GM15510 (cell line): Measurements from ENCODE around the gene SETD1B.

Experiments used
- POLR2A ChIP-seq: IDR thresholded peaks from 3 replicates; pipeline ENCODE4 v1.6.1; 2011; ENCODE audit warnings: borderline replicate concordance; ENCODE audit not compliant: insufficient read length; ENCODE audit errors: extremely low read depth

SETD1B gene

GRCh38 chr12:121799156-121799841 is 4.5 kb upstream of the SETD1B start:
- no peak for TF ChIP-seq POLR2A

DNA sequence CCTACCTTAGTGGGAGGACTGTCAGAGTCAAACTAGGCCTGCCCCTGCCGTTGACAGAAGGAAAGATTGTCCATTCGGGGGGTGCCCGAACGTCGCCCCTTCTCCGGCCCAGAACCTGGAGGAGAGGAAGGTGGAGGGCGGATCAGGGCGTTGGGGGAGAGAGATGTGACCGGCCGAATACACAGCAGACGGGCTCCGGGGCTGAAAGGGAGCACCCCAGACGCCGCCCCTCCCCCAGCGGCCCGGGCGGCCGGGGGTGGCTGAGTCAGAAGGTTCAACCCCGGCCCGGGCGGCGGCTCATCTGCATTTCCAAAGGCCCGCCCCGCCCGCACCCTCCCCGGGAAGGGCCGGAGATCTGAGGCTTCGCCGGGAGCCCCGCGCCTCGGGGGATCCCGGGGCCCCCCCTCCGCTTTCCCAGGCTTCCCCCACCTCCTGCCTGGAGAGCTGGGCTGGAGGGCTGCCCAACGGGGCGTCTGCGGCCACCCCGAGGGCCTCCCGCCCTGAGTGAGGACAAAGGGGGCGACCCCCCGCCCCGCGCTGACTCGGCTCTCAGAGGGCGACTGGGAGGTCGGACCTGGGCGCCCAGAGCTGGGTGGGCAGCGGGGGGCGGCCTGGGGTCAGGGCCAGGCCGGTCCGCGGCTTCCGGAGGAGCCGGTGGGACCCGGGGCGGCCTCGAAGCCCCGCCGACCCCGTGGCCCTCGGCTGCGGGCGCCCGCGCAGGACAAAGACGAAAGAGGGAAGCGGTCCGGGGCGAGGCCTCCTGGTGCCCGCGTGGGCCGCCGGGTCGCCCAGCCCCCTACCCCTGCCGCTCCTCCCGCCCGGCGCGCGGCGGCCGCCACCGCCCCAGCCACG is 3.7 kb upstream of the SETD1B start:
- peak; percentile 36 for TF ChIP-seq POLR2A

DNA sequence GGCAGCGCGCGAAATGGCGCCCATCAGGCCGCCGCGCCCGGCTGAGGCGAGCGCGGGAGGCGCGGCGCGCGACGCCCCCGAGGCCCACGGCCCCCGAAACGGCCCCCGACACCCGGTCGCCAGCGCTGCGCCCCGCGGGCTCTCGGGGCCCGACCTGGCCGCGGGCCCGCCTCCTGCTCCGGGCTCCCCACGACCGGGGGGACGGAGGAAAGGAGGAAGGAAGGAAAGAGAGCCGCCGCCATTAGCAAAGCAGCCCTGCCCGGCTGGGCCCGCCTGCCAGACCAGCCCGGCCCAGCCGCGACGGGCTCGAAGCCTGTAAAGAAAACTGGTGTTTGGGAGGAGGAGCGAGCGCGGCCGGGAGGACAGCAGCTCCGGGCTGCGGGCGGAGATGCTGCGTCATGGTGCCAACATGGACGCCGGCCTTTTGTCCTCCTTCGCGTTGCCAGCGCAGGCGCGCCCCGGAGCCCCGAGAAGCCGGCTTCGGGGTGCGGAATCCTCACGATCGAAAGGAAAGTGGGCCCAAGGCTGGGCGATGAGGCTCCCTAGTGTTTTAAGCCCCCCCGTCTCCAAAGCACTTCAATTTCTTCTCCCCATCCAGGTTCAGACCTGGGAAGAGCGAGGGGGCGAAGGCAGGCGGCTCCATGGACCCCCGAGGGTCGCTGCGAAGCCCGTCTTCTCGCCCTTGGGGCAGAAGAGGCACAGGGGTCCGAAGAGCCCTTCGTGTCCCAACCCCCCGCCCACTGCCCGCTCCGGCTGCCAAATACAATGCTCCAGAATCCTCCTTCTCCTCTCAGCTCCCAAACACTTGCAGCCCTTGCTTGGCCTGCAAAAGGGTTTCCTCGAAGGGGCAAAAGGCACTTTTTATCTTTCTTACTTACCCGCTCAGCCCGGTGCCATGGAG is 2.9 kb upstream of the SETD1B start:
- peak; percentile 47 for TF ChIP-seq POLR2A

- TF ChIP-seq POLR2A, result no peak
Observed at GRCh38 chr12:121801595-121802484, 2.0 kb upstream of the SETD1B start.

- TF ChIP-seq POLR2A, result no peak
Observed at GRCh38 chr12:121802485-121802842, 1.3 kb upstream of the SETD1B start.

GRCh38 chr12:121802843-121803698 is 738 bp upstream of the SETD1B start:
- peak; percentile 80 for TF ChIP-seq POLR2A

DNA sequence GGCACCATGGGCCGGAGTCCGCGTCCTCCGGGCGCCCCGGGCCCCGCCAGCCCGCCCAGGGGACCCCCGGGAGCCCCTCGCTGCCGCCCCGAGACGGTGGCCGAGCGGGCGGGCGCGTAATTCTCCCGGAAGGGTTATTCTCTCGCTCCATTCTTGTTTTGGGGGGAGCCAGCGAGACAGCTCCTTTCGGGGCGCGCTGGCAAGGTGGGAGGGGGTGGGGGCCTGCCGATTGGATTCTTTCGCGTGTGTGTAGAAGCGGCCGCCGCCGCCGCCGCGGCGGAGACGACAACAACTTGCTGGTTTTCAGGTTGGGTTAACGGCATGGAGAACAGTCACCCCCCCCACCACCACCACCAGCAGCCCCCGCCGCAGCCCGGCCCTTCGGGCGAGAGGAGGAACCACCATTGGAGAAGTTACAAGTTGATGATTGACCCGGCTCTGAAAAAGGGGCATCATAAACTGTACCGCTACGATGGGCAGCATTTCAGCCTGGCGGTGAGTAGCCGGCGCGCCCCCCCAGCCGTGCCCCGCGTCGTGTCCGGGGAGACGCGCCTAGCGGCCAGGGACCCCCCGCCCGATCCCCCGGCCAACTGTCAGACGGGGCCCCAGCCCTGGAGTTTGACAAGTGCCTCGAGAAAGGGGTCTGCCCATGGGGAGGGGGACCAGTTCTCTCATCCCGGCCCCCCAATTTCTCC is 755 bp downstream of the SETD1B start:
- TF ChIP-seq POLR2A, result no peak

DNA sequence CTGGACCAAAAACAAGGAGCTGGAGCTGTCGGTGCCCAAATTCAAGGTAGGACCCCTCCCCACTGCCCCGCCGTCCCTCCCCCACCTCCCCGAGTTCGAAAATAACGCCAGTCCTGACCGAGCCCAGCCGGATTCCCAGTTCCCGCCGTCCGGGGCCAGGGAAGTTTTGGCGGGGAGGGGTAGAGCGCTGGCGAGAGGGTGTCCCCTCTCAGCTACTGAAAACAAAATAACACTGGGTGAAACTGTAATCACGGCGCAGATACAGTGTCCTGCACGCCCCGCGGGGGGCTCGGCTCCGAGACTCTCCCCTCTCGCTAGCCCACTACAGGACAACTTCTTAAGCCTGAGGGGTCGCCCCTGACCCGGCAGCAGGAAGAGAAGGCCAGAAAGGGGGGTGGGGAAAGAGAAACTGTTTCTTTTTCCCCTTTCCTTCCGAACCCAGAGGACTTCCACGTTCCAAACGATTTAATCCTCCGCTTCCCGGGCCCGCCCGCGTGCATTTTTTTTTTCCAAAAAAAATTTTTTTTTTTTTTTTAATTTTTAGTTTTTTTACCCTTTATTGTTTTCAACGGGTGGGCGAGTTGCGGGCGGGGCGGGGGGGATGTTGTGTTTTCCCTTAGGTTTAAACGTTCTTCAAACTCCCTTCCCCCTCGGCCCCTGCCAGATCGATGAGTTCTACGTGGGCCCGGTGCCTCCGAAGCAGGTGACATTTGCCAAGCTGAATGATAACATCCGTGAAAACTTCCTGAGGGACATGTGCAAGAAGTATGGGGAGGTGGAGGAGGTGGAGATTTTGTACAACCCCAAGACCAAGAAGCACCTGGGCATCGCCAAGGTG is 1.6 kb downstream of the SETD1B start:
- no peak for TF ChIP-seq POLR2A

DNA sequence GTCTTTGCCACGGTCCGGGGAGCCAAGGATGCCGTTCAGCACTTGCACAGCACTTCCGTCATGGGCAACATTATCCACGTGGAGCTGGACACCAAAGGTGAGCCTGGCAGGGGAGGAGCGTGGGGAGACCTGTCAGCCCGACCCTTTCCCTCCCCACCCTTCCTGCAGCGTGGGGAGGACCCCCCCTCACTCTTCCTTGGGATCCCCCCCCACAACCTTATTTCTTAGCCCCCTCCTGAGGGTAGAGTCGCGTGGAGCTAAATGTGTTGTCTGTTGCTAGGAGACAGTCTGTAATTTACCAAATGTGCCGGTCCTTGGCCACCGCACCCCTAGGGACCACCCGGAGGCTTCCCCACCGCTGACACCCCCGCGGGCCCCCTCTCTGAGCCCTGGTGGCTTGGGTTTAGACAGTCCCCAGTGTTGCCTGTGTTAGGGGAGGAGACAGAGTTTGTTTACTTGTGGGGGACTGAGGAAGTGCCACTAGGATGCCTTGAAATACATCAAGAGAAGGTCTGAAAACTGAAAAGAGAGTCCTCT is 2.3 kb downstream of the SETD1B start:
- no peak for TF ChIP-seq POLR2A

DNA sequence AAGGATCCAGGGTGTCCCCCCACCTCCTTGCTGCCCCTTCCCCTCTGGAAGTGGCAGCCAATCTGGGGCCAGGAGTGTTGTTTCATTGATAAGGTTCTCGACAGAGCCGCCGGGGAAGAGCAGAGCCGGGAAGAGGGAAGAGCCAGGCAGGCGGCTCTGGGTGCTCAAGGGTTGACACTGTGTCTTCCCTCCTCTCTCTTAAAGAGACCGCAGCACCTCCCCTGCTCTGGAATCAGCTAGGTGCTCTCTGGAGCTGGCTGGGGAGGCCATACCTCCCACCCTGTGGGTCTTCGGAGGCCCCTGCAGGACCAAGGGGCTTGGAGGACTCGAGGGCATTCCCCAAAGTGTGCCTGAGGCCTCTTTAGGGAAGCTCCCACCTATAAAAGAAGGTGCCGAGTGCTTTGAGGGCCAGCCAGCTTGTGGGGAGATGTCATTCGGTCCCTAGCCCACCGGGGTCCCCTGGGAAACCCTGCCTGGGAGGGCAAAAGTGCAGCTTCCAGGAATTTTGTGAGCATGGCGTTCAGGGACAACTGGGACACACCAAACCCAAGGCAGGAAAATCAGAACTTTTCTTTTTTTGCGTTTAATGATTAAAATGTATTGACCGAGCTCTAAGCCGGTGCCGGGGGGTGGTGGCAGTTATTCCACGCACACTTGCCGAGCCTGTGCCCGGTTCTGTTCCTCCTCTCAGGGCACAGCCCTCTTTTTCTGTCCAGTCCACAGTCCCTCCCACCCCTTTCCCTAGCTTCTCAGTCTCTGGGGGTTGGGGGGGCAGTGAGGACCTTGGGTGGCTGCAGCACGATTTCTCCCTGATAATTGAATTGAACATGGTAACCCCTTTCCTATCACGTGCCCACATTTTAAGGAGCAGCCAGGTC is 3.0 kb downstream of the SETD1B start:
- no peak for TF ChIP-seq POLR2A
